AG09309 (cell line): ENCODE measurements around the gene R3HCC1L.

Source experiments
- DNase-seq: peaks from one replicate; pipeline ENCODE4 v3.0.0-alpha.2; 2010; ENCODE audit warnings: low read depth
- H3K4me3 ChIP-seq: 2 replicates; pipeline ENCODE4 v1.5.1; 2011; ENCODE audit warnings: mild to moderate bottlenecking, low read depth, low read length, moderate library complexity; ENCODE audit not compliant: control insufficient read depth
- TF ChIP-seq, protein P1 (sequence below): IDR thresholded peaks from 2 replicates; pipeline ENCODE4 v1.5.1; 2011; ENCODE audit warnings: mild to moderate bottlenecking, low read depth, low read length, inconsistent platforms; ENCODE audit not compliant: insufficient read depth, control insufficient read depth; ENCODE audit errors: missing control alignments

R3HCC1L gene

DNA sequence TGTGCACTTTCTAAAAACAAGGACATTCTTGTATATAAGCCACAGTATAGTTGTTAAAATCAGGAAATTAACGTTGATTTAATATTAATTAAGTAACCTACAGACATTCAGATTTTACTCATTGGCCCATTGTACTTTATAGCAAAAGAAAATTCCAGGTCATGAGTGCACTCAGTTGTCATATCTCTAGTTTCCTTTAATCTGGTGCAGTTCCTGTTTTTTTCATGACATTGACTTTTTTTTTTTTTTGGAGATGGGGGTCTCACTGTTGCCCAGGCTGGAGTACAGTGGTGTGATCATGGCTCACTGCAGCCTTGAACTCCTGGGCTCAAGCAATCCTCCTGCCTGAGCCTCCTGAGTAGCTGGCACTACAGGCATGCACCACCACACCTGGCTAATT, 24.1 kb downstream of the R3HCC1L start:
- no peak overlapping the region for H3K4me3 ChIP-seq
- TF ChIP-seq, protein P1, sequence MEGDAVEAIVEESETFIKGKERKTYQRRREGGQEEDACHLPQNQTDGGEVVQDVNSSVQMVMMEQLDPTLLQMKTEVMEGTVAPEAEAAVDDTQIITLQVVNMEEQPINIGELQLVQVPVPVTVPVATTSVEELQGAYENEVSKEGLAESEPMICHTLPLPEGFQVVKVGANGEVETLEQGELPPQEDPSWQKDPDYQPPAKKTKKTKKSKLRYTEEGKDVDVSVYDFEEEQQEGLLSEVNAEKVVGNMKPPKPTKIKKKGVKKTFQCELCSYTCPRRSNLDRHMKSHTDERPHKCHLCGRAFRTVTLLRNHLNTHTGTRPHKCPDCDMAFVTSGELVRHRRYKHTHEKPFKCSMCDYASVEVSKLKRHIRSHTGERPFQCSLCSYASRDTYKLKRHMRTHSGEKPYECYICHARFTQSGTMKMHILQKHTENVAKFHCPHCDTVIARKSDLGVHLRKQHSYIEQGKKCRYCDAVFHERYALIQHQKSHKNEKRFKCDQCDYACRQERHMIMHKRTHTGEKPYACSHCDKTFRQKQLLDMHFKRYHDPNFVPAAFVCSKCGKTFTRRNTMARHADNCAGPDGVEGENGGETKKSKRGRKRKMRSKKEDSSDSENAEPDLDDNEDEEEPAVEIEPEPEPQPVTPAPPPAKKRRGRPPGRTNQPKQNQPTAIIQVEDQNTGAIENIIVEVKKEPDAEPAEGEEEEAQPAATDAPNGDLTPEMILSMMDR: no peak
- no peak for DNase-seq

DNA sequence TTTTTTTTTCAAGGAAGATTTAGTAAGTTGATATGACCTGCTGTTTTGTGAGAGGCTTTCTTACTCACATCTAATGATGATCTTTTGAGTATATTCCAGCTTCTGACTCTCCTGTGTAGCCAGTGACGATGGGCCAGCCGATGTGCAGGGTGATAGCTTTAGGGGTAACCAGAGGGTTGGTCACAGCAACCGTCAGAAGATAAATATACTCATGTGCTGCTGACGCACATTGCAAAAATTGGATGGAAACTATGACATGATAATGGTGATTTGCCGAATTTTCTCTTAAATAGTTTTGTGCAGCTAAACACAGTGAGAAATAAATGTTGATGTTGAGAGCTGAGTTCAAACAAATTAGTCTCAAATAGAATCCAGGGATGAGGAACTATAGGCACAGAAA, 29.5 kb downstream of the R3HCC1L start:
- TF ChIP-seq, protein P1: no peak
- H3K4me3 ChIP-seq: no peak overlapping the region
- no peak for DNase-seq

DNA sequence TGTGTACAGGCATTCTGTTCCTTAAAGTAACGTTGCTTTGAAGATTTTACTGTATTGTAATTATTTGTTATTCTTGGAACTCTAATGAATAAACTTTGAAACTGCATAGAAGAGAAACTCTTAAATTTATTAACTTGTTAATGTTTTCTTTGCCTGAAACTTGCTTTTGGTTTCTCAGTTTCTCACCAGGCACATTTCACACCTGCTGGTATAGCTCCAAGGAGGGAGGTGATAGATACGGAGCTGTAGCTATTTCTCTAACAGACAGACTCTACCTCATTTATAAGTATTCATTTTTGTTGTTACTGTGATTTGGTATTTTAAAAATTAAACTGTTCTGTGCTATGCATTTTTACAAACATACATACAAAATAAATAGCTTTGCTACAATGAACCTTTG, 32.7 kb downstream of the R3HCC1L start:
- DNase-seq: no peak
- no peak overlapping the region for H3K4me3 ChIP-seq
- TF ChIP-seq, protein P1: no peak

DNA sequence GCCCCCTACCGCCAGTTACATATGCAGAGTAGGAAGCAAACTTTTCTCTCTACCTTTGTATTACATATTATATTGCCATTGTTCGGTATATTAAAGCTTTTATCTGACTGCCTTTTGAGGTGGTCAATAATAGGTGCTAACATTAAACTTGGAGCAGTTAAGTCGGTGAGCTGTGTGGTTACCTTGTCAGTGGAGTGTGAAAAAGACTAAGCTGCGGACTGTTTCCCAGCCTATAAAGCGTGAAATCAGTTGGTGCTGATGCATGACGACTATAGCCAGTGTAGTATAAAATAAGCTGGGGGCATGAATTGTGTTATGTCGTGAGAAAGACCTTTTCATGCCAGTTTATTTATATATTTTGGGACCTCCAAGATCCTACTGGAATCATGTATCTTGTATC, 33.7 kb downstream of the R3HCC1L start:
- TF ChIP-seq, protein P1: no peak
- H3K4me3 ChIP-seq: no peak overlapping the region
- no peak for DNase-seq

DNA sequence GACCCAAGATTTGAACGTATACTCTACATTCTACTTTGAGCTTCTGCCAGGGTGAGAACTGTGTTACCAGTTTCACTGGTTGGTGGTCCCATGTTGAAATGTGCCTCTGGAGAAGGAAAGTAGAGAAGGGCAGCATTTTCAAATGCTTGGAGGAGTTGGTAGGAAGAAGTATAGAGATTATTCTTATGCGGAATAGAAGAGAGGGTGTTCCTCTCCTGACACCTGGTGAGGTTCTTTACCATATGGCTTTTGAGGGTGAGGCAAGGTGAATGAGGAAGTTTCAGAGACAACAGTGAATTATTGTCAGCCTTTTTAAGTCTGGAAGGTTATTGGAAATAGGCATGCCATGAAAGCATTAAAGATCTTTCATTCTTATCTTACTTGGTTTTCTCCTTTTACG, 34.3 kb downstream of the R3HCC1L start:
- no peak overlapping the region for H3K4me3 ChIP-seq
- TF ChIP-seq, protein P1: no peak
- DNase-seq: no peak

DNA sequence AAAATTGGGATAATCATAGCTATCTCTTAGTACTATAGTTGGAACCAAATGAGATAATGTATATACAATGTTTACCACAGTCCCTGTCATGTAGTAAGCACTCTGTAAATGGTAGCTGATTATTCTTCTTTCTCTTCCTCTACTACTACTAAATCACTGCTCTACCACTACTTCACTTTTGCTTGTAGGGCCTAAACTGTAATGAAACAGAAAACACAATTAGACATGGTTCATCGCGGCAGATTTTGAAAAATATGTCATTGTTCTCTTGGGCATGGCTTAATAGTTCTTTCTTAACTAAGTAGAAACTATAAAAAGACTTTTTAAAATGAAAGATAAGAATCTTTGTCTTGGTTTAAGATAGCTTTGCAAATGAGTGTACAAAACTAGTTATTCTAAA, 34.9 kb downstream of the R3HCC1L start:
- H3K4me3 ChIP-seq: no peak overlapping the region
- no peak for DNase-seq
- TF ChIP-seq, protein P1: no peak
